K562 (cell line): ENCODE data around the gene KAZN. TPM values are rescaled to one million over a fixed set of nuclear protein-coding genes. Genes with fewer than 3 reads are reported as not detected.

Experiments
- ATAC-seq: fragments of 200-7000 bp; cut with Tn5 transposase; 3 replicates; pipeline ENCODE4 v1.9.1; 2020; ENCODE audit warnings: moderate library complexity
- BruUV-seq: library from RNA; stranded (reverse); fragments of 400-500 nt; replicated peaks from 2 replicates; lab custom pipeline; 2021; lab: Mats Ljungman, UMichigan
- CTCF ChIA-PET: fragments of 300-600 bp; formaldehyde crosslinking; extraction: SDS; loops from one replicate; lab custom pipeline; 2021; ENCODE audit warnings: low intra/inter-chr PET ratio; lab: Yijun Ruan, JAX
- POLR2A ChIA-PET: fragments of 300-600, 350-650 bp; sonication (Branson Sonifier 250); formaldehyde crosslinking; extraction: SDS; loops from one replicate; lab custom pipeline; 2021; ENCODE audit warnings: antibody characterized with exemption, inconsistent platforms; lab: Yijun Ruan, JAX
- DNase-seq, 4 experiments: peaks; one replicate each; pipeline versions ENCODE4 v3.0.0 to v3.0.0-alpha.2; 2011 to 2018; ENCODE audit warnings: low spot score in 3 of 4, mixed read lengths in 3 of 4; ENCODE audit errors: extremely low read depth in 1 of 4
- FAIRE-seq: peaks from 2 replicates; lab custom pipeline; 2011; peaks lifted over from hg19 to GRCh38; lab: Jason Lieb, UNC
- H2AFZ ChIP-seq: 2 replicates; pipeline ENCODE4 v1.6.0; 2011; ENCODE audit warnings: low read depth, low read length, control low read depth, inconsistent platforms
- H3K27ac ChIP-seq: fragments of 200-600 bp; 3 replicates; pipeline ENCODE4 v1.8.0; 2011; ENCODE audit warnings: low read depth, mild to moderate bottlenecking, control low read depth, inconsistent platforms, low read length, moderate library complexity, mixed read lengths; ENCODE audit errors: extremely low read depth
- H3K27me3 ChIP-seq, 2 experiments: fragments of 300-600 bp in 1 of 2; 2 replicates in 1 of 2; 3 replicates in 1 of 2; pipeline versions ENCODE4 v1.6.0 to v1.8.0; 2011; ENCODE audit warnings: inconsistent platforms in 2 of 2, low read length in 2 of 2, mild to moderate bottlenecking in 1 of 2, mixed read lengths in 1 of 2, moderate library complexity in 1 of 2; ENCODE audit not compliant: control insufficient read depth in 2 of 2, insufficient read depth in 2 of 2
- H3K36me3 ChIP-seq: fragments of 300-600 bp; 3 replicates; pipeline ENCODE4 v1.8.0; 2011; ENCODE audit warnings: mild to moderate bottlenecking, low read length, inconsistent platforms; ENCODE audit not compliant: control insufficient read depth, insufficient read depth
- H3K4me1 ChIP-seq, 2 experiments: fragments of 200-600 bp in 1 of 2; replicated peaks in 1 of 2; 2 replicates in 1 of 2; 3 replicates in 1 of 2; pipeline versions ENCODE4 v1.5.1 to v1.8.0; 2011; ENCODE audit warnings: inconsistent platforms in 2 of 2, low read length in 2 of 2, mild to moderate bottlenecking in 1 of 2, mixed read lengths in 1 of 2, moderate library complexity in 1 of 2; ENCODE audit not compliant: control insufficient read depth in 2 of 2, insufficient read depth in 2 of 2
- H3K4me2 ChIP-seq: 2 replicates; pipeline ENCODE4 v1.6.1; 2011; ENCODE audit warnings: low read length, control low read depth, inconsistent platforms, mixed read lengths; ENCODE audit not compliant: insufficient read depth
- H3K4me3 ChIP-seq: fragments of 200-600 bp; sonication (generic), shearing (Covaris generic); 2 replicates; pipeline ENCODE4 v1.5.1; 2016; ENCODE audit warnings: control low read depth, inconsistent platforms
- H3K79me2 ChIP-seq: fragments of 200-600 bp; 3 replicates; pipeline ENCODE4 v1.8.0; 2011; ENCODE audit warnings: low read length, inconsistent platforms; ENCODE audit not compliant: control insufficient read depth, insufficient read depth
- H3K9ac ChIP-seq, 2 experiments: 2 replicates each; pipeline versions ENCODE4 v1.6.0 to v1.6.1; 2011; ENCODE audit warnings: low read depth in 2 of 2, low read length in 2 of 2, control low read depth in 1 of 2, inconsistent platforms in 1 of 2, mild to moderate bottlenecking in 1 of 2, mixed read lengths in 1 of 2; ENCODE audit not compliant: insufficient read depth in 1 of 2
- H3K9me1 ChIP-seq: one replicate; pipeline ENCODE4 v1.6.0; 2011; ENCODE audit warnings: inconsistent platforms, mild to moderate bottlenecking, low read length, moderate library complexity; ENCODE audit not compliant: control insufficient read depth, insufficient read depth
- H3K9me3 ChIP-seq: replicated peaks from 2 replicates; pipeline ENCODE4 v1.5.1; 2011; ENCODE audit warnings: low read depth, low read length, inconsistent platforms; ENCODE audit not compliant: control insufficient read depth, insufficient read depth
- H4K20me1 ChIP-seq: replicated peaks from 2 replicates; pipeline ENCODE4 v1.6.1; 2011; ENCODE audit warnings: low read length, inconsistent platforms, mixed read lengths; ENCODE audit not compliant: control insufficient read depth, insufficient read depth
- CAMTA2 ChIP-seq: fragments of 250-450 bp; sonication (Bioruptor Pico); conservative IDR thresholded peaks from 2 replicates; pipeline ENCODE4 v1.5.1; 2022
- GABPA ChIP-seq: fragments of 200-800 bp; sonication (Bioruptor generic); conservative IDR thresholded peaks from 2 replicates; pipeline ENCODE4 v1.6.1; 2016; ENCODE audit warnings: low read depth, missing genetic modification characterization, missing compliant biosample characterization
- HMGN3 ChIP-seq: IDR thresholded peaks from 2 replicates; pipeline ENCODE4 v1.6.1; 2011; ENCODE audit warnings: borderline replicate concordance, low read depth, mild to moderate bottlenecking, mixed read lengths, low read length; ENCODE audit not compliant: insufficient read length; ENCODE audit errors: extremely low read depth
- HNRNPH1 ChIP-seq: fragments of 200-400 bp; formaldehyde crosslinking; optimal IDR thresholded peaks from 2 replicates; pipeline ENCODE3; 2017; ENCODE audit warnings: low read depth, mild to moderate bottlenecking, low read length, moderate library complexity
- HNRNPL ChIP-seq: fragments of 200-400 bp; formaldehyde crosslinking; IDR thresholded peaks from 2 replicates; pipeline ENCODE4 v1.6.1; 2017; ENCODE audit warnings: low read depth, mild to moderate bottlenecking, low read length
- ILK ChIP-seq: fragments of 450-650 bp; IDR thresholded peaks from 2 replicates; pipeline ENCODE4 v1.6.1; 2016; ENCODE audit warnings: missing genetic modification characterization, low read depth, mild to moderate bottlenecking, missing compliant biosample characterization, moderate library complexity, borderline replicate concordance
- KDM2B ChIP-seq: fragments of 250-450 bp; sonication (Bioruptor Pico); IDR thresholded peaks from 2 replicates; pipeline ENCODE4 v1.8.0; 2021; ENCODE audit warnings: mild to moderate bottlenecking, moderate library complexity
- MCM2 ChIP-seq: fragments of 450-650 bp; IDR thresholded peaks from 2 replicates; pipeline ENCODE4 v1.6.1; 2017; ENCODE audit warnings: low read depth, mild to moderate bottlenecking
- NCOA4 ChIP-seq: fragments of 450-650 bp; IDR thresholded peaks from 2 replicates; pipeline ENCODE4 v1.6.1; 2018; ENCODE audit warnings: mild to moderate bottlenecking; ENCODE audit not compliant: partially characterized antibody
- PML ChIP-seq: IDR thresholded peaks from 2 replicates; pipeline ENCODE4 v1.6.1; 2012; ENCODE audit warnings: low read length, inconsistent platforms
- POLR2G ChIP-seq: fragments of 200-400 bp; formaldehyde crosslinking; IDR thresholded peaks from 2 replicates; pipeline ENCODE4 v1.6.1; 2017; ENCODE audit warnings: low read depth, mild to moderate bottlenecking, antibody characterized with exemption, low read length, moderate library complexity
- STAT5A ChIP-seq: IDR thresholded peaks from 2 replicates; pipeline ENCODE4 v1.6.1; 2012; ENCODE audit warnings: low read length, inconsistent platforms, borderline replicate concordance
- SUPT5H ChIP-seq: fragments of 450-650 bp; IDR thresholded peaks from 2 replicates; pipeline ENCODE4 v1.6.1; 2016
- TAF9B ChIP-seq: fragments of 450-650 bp; IDR thresholded peaks from 2 replicates; pipeline ENCODE4 v1.6.1; 2018; ENCODE audit warnings: mild to moderate bottlenecking; ENCODE audit not compliant: partially characterized antibody
- ZC3H11A ChIP-seq: IDR thresholded peaks from 2 replicates; pipeline ENCODE4 v1.6.1; 2012; ENCODE audit warnings: low read depth, low read length, improper control_type of control experiment
- ZNF57 ChIP-seq: fragments of 450-650 bp; formaldehyde crosslinking; IDR thresholded peaks from 2 replicates; pipeline ENCODE4 v1.4.0; 2020; ENCODE audit warnings: mild to moderate bottlenecking, moderate library complexity
- ZZZ3 ChIP-seq: fragments of 450-650 bp; IDR thresholded peaks from 2 replicates; pipeline ENCODE4 v1.6.1; 2016; ENCODE audit warnings: antibody characterized with exemption, mild to moderate bottlenecking, moderate library complexity
- WGBS: fragments of 100-300 bp; shearing (Covaris generic); methylation state at CpG from one replicate; pipeline ENCODE4 v1.1.6; 2016; ENCODE audit warnings: low coverage, mixed read lengths; ENCODE audit not compliant: insufficient coverage; ENCODE audit errors: missing lambda C conversion rate; 5-methylcytosine and 5-hydroxymethylcytosine counted together
- in situ Hi-C: fragments of 300-500 bp; cut with MboI; formaldehyde crosslinking; loops from 4 replicates; pipeline ENCODE4 v1.15.0; 2018; ENCODE audit warnings: inconsistent platforms, mixed read lengths
- intact Hi-C: fragments of 100-400 bp; cut with micrococcal nuclease; formaldehyde crosslinking; loops from 2 replicates; pipeline ENCODE4 v1.14.2; 2022
- polyA plus RNA-seq, 8 experiments: library from polyadenylated mRNA; depleted of rRNA in 4 of 8; stranded (reverse) in 5 of 8; unstranded in 3 of 8; fragments of >200 nt; fragmentation: Nextera tagmentation in 2 of 8; fragmentation: Illumina TruSeq in 1 of 8; extraction: Ambion mirVana in 2 of 8; extraction: Trizol in 1 of 8; gene quantifications; 2 replicates each; pipeline versions ENCODE4 v1.2.1 to v1.2.3, GENCODE V29; 2011 to 2014; ENCODE audit warnings: inconsistent platforms in 1 of 8, missing spikeins in 1 of 8
- total RNA-seq, 7 experiments: library from RNA; depleted of rRNA in 6 of 7; stranded (reverse); fragments of >200 nt in 6 of 7; fragmentation: Illumina TruSeq in 2 of 7; extraction: Trizol in 2 of 7; gene quantifications; 2 replicates each; pipeline versions ENCODE4 v1.2.1 to v1.2.3, GENCODE V29; 2011 to 2021; ENCODE audit warnings: low replicate concordance in 1 of 7
- TF ChIP-seq, protein P1 (sequence below): fragments of 250-450 bp; sonication (Bioruptor Pico); IDR thresholded peaks from 2 replicates; pipeline ENCODE4 v1.4.0; 2020; ENCODE audit warnings: borderline replicate concordance
- TF ChIP-seq, protein P2 (sequence below): IDR thresholded peaks from 3 replicates; pipeline ENCODE4 v1.6.1; 2011; ENCODE audit warnings: borderline replicate concordance, mild to moderate bottlenecking; ENCODE audit not compliant: insufficient read length, insufficient read depth
- TF ChIP-seq, protein P3 (sequence below): sonication (generic); formaldehyde crosslinking; IDR thresholded peaks from 2 replicates; pipeline ENCODE4 v1.8.1; 2022; ENCODE audit warnings: missing genetic modification reagents

KAZN gene
- total and polyA plus RNA-seq, 9 of the 15 experiments (the other 6 are each of a cell fraction or from before 2014, with no cell fraction given): 2.1 to 21.6 (median 5.4) TPM

DNA sequence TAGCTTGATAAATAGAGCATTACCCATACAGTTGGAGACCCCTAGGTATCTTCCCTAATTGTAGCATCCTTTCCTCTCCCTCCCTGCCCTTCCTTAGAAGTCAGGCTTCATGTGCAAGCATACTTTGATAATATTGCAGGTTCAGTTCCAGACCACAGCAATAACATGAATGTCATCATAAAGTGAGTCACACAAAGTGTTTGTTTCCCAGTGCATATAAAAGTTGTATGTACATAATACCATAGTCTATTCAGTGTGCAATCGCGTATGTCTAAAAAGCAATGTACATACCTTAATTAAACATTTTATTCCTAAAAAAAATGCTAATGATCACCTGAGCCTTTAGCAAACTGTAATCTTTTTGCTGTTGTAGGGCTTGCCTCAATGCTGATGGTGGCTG, 33.4 kb upstream of the KAZN start:
- Histone ChIP-seq H3K4me1 (no peaks in the 10 kb centered on the region), H3K9ac (no peak overlapping the region), H4K20me1 (no peaks in the 10 kb centered on the region), H3K36me3 (no peaks in the 10 kb centered on the region), H3K9me1 (no peaks in the 10 kb centered on the region)
- BruUV-seq: no TSS peak
- DNase-seq: no peak
- ATAC-seq: no peak
- no peak for FAIRE-seq
- no peak for TF ChIP-seq MCM2
- no peak for TF ChIP-seq ILK (tag)
- TF ChIP-seq TAF9B: no peak
- no peak for TF ChIP-seq PML
- TF ChIP-seq HNRNPL: no peak
- TF ChIP-seq, protein P1, sequence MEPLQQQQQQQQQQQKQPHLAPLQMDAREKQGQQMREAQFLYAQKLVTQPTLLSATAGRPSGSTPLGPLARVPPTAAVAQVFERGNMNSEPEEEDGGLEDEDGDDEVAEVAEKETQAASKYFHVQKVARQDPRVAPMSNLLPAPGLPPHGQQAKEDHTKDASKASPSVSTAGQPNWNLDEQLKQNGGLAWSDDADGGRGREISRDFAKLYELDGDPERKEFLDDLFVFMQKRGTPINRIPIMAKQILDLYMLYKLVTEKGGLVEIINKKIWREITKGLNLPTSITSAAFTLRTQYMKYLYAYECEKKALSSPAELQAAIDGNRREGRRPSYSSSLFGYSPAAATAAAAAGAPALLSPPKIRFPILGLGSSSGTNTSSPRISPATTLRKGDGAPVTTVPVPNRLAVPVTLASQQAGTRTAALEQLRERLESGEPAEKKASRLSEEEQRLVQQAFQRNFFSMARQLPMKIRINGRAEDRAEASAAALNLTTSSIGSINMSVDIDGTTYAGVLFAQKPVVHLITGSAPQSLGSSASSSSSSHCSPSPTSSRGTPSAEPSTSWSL (CRISPR knock-in tag): no peak
- TF ChIP-seq POLR2G: no peak
- TF ChIP-seq, protein P2, sequence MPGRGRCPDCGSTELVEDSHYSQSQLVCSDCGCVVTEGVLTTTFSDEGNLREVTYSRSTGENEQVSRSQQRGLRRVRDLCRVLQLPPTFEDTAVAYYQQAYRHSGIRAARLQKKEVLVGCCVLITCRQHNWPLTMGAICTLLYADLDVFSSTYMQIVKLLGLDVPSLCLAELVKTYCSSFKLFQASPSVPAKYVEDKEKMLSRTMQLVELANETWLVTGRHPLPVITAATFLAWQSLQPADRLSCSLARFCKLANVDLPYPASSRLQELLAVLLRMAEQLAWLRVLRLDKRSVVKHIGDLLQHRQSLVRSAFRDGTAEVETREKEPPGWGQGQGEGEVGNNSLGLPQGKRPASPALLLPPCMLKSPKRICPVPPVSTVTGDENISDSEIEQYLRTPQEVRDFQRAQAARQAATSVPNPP: no peak
- TF ChIP-seq GABPA (tag): no peak
- TF ChIP-seq SUPT5H: no peak
- TF ChIP-seq ZZZ3: no peak
- no peak for TF ChIP-seq ZNF57 (CRISPR knock-in tag)
- TF ChIP-seq CAMTA2: no peak
- no peak for TF ChIP-seq STAT5A
- no peak for TF ChIP-seq KDM2B (CRISPR knock-in tag)
- TF ChIP-seq HMGN3: no peak
- TF ChIP-seq, protein P3, sequence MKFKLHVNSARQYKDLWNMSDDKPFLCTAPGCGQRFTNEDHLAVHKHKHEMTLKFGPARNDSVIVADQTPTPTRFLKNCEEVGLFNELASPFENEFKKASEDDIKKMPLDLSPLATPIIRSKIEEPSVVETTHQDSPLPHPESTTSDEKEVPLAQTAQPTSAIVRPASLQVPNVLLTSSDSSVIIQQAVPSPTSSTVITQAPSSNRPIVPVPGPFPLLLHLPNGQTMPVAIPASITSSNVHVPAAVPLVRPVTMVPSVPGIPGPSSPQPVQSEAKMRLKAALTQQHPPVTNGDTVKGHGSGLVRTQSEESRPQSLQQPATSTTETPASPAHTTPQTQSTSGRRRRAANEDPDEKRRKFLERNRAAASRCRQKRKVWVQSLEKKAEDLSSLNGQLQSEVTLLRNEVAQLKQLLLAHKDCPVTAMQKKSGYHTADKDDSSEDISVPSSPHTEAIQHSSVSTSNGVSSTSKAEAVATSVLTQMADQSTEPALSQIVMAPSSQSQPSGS (CRISPR knock-in tag): no peak
- TF ChIP-seq HNRNPH1: no peak
- no peak for TF ChIP-seq ZC3H11A
- TF ChIP-seq NCOA4: no peak
- TF ChIP-seq, all 486 proteins: peak for 0
- Histone ChIP-seq H3K79me2 (no peaks in the 10 kb centered on the region), H3K4me2 (no peak overlapping the region), H3K27me3 (peaks cover 0 to 11% of the 10 kb centered on the region in 2 experiments; a peak in 1 of 5 replicates), H3K27ac (no peak overlapping the region), H3K4me3 (no peak overlapping the region), H2AFZ (no peak overlapping the region), H3K9me3 (no peaks in the 10 kb centered on the region)
- in situ Hi-C loops: no loop called here
- CTCF ChIA-PET: no interaction called here
- intact Hi-C loops: no loop called here
- WGBS: 5% methylated on average over 2 of the region's 2 CpGs
- POLR2A ChIA-PET: no interaction called here
